Measurements from ENCODE around the gene BLTP2. TPM values are rescaled to one million over a fixed set of nuclear protein-coding genes. Genes with fewer than 3 reads are reported as not detected.

The BLTP2 gene
- total RNA-seq, 1 donor from 2014 or later: 124 TPM

GRCh38 chr17:28616281-28616680 is 28.7 kb downstream of the BLTP2 start:
- no peaks in the 10 kb centered on the region for H3K27me3 ChIP-seq (ENCODE audit: control insufficient read depth, insufficient read depth, low read length)
- H3K36me3 ChIP-seq (ENCODE audit: control insufficient read depth, insufficient read depth, low read length): peaks cover 6% of the 10 kb centered on the region
- no peak for TF ChIP-seq CTCF (IDR thresholded peaks at IDR 0.05; ENCODE audit: insufficient read depth, low read length, poor library complexity, severe bottlenecking)
- DNase-seq (ENCODE audit: low read depth): no peak
- no peak overlapping the region for H3K4me3 ChIP-seq (ENCODE audit: low read depth, low read length)

- no peak overlapping the region for H3K4me3 ChIP-seq (ENCODE audit: low read depth, low read length)
- H3K36me3 ChIP-seq (ENCODE audit: control insufficient read depth, insufficient read depth, low read length): peaks cover 6% of the 10 kb centered on the region
- H3K27me3 ChIP-seq (ENCODE audit: control insufficient read depth, insufficient read depth, low read length): no peaks in the 10 kb centered on the region
- TF ChIP-seq CTCF (IDR thresholded peaks at IDR 0.05; ENCODE audit: insufficient read depth, low read length, poor library complexity, severe bottlenecking): no peak
- DNase-seq (ENCODE audit: low read depth): no peak
Measured at GRCh38 chr17:28615260-28615940, 29.6 kb downstream of the BLTP2 start.

GRCh38 chr17:28613931-28614381 is 31.0 kb downstream of the BLTP2 start, which contains the start of gene RSKR:
RSKR (minus strand) TSS chr17:28614185; CDS start chr17:28614161, 24 bp downstream.
- no peaks in the 10 kb centered on the region for H3K27me3 ChIP-seq (ENCODE audit: control insufficient read depth, insufficient read depth, low read length)
- no peak for TF ChIP-seq CTCF (IDR thresholded peaks at IDR 0.05; ENCODE audit: insufficient read depth, low read length, poor library complexity, severe bottlenecking)
- no peak within 1 kb of the TSS for H3K4me3 ChIP-seq (ENCODE audit: low read depth, low read length)
- DNase-seq (ENCODE audit: low read depth): no peak
- H3K36me3 ChIP-seq (ENCODE audit: control insufficient read depth, insufficient read depth, low read length): peaks cover 1% of the 10 kb centered on the region

GRCh38 chr17:28612936-28613872 is 31.8 kb downstream of the BLTP2 start:
- peak; percentile 77 for TF ChIP-seq CTCF (IDR thresholded peaks at IDR 0.05; ENCODE audit: insufficient read depth, low read length, poor library complexity, severe bottlenecking)
- H3K36me3 ChIP-seq (ENCODE audit: control insufficient read depth, insufficient read depth, low read length): peaks cover 1% of the 10 kb centered on the region
- H3K27me3 ChIP-seq (ENCODE audit: control insufficient read depth, insufficient read depth, low read length): no peaks in the 10 kb centered on the region
- no peak for DNase-seq (ENCODE audit: low read depth)
- H3K4me3 ChIP-seq (ENCODE audit: low read depth, low read length): no peak overlapping the region

GRCh38 chr17:28612531-28612930 is 32.4 kb downstream of the BLTP2 start:
- Histone ChIP-seq H3K4me3 (ENCODE audit: low read depth, low read length) (no peak overlapping the region), H3K36me3 (ENCODE audit: control insufficient read depth, insufficient read depth, low read length) (peaks cover 1% of the 10 kb centered on the region)

More at GRCh38 chr17:28612531-28612930, 32.4 kb downstream of the BLTP2 start:
- no peak for DNase-seq (ENCODE audit: low read depth)
- H3K27me3 ChIP-seq (ENCODE audit: control insufficient read depth, insufficient read depth, low read length): no peaks in the 10 kb centered on the region
- TF ChIP-seq CTCF (IDR thresholded peaks at IDR 0.05; ENCODE audit: insufficient read depth, low read length, poor library complexity, severe bottlenecking): no peak

Measured in kidney epithelial cell (primary cell).